K562 (cell line): Measurements from ENCODE around the gene FBLN2. TPM values are rescaled to one million over a fixed set of nuclear protein-coding genes. Genes with fewer than 3 reads are reported as not detected.
A peak's percentile ranks its signal among the peaks of the same experiment; 100 is the strongest.

Experiments used
- CEBPG ChIP-seq, 3 experiments: fragments of 200-800 bp in 1 of 3; sonication (Bioruptor generic) in 1 of 3; sonication (generic) in 1 of 3; formaldehyde crosslinking in 1 of 3; IDR thresholded peaks in 2 of 3; conservative IDR thresholded peaks in 1 of 3; 2 replicates each; pipeline versions ENCODE4 v1.6.1 to v1.8.0; 2016 to 2022; ENCODE audit warnings: missing compliant biosample characterization in 2 of 3, missing genetic modification characterization in 2 of 3, mild to moderate bottlenecking in 1 of 3, missing genetic modification reagents in 1 of 3
- CHD2 ChIP-seq: IDR thresholded peaks from 2 replicates; pipeline ENCODE4 v1.6.1; 2011; ENCODE audit warnings: low read depth, low read length
- CREB1 ChIP-seq, 2 experiments: sonication (generic) in 1 of 2; formaldehyde crosslinking in 1 of 2; IDR thresholded peaks; 2 replicates each; pipeline versions ENCODE4 v1.6.1 to v1.8.0; 2012 to 2022; ENCODE audit warnings: inconsistent platforms in 1 of 2, mild to moderate bottlenecking in 1 of 2, missing genetic modification reagents in 1 of 2, moderate library complexity in 1 of 2
- CTBP1 ChIP-seq: fragments of 450-650 bp; IDR thresholded peaks from 2 replicates; pipeline ENCODE4 v1.6.1; 2016; ENCODE audit warnings: borderline replicate concordance
- EHMT2 ChIP-seq: fragments of 450-650 bp; IDR thresholded peaks from 2 replicates; pipeline ENCODE4 v1.6.1; 2018; ENCODE audit warnings: antibody characterized with exemption
- FOXJ3 ChIP-seq: sonication (generic); formaldehyde crosslinking; IDR thresholded peaks from 2 replicates; pipeline ENCODE4 v1.4.0; 2020; ENCODE audit warnings: mild to moderate bottlenecking, missing genetic modification reagents
- HDAC8 ChIP-seq: fragments of 450-650 bp; IDR thresholded peaks from 2 replicates; pipeline ENCODE4 v1.6.1; 2016; ENCODE audit warnings: mild to moderate bottlenecking, missing genetic modification characterization, moderate library complexity, missing compliant biosample characterization
- HMBOX1 ChIP-seq: sonication (generic); IDR thresholded peaks from 2 replicates; pipeline ENCODE4 v1.6.1; 2016
- HNRNPUL1 ChIP-seq: fragments of 200-400 bp; formaldehyde crosslinking; IDR thresholded peaks from 2 replicates; pipeline ENCODE4 v1.6.1; 2017; ENCODE audit warnings: low read length
- MAFK ChIP-seq: IDR thresholded peaks from 2 replicates; pipeline ENCODE4 v1.6.1; 2011; ENCODE audit warnings: low read length, improper control_type of control experiment
- MYNN ChIP-seq, 2 experiments: sonication (generic); formaldehyde crosslinking in 1 of 2; IDR thresholded peaks; 2 replicates each; pipeline versions ENCODE4 v1.5.0 to v1.6.1; 2016 to 2020; ENCODE audit warnings: antibody characterized with exemption in 1 of 2, missing genetic modification reagents in 1 of 2
- NCOA1 ChIP-seq: fragments of 450-650 bp; IDR thresholded peaks from 2 replicates; pipeline ENCODE4 v1.6.1; 2016; ENCODE audit warnings: low read depth
- PML ChIP-seq: IDR thresholded peaks from 2 replicates; pipeline ENCODE4 v1.6.1; 2012; ENCODE audit warnings: low read length, inconsistent platforms
- SPI1 ChIP-seq: IDR thresholded peaks from 2 replicates; pipeline ENCODE4 v1.6.1; 2011; ENCODE audit warnings: low read depth, low read length, control low read depth, borderline replicate concordance
- polyA plus RNA-seq, 8 experiments: library from polyadenylated mRNA; depleted of rRNA in 4 of 8; stranded (reverse) in 5 of 8; unstranded in 3 of 8; fragments of >200 nt; fragmentation: Nextera tagmentation in 2 of 8; fragmentation: Illumina TruSeq in 1 of 8; extraction: Ambion mirVana in 2 of 8; extraction: Trizol in 1 of 8; gene quantifications; 2 replicates each; pipeline versions ENCODE4 v1.2.1 to v1.2.3, GENCODE V29; 2011 to 2014; ENCODE audit warnings: inconsistent platforms in 1 of 8, missing spikeins in 1 of 8
- total RNA-seq, 7 experiments: library from RNA; depleted of rRNA in 6 of 7; stranded (reverse); fragments of >200 nt in 6 of 7; fragmentation: Illumina TruSeq in 2 of 7; extraction: Trizol in 2 of 7; gene quantifications; 2 replicates each; pipeline versions ENCODE4 v1.2.1 to v1.2.3, GENCODE V29; 2011 to 2021; ENCODE audit warnings: low replicate concordance in 1 of 7
- TF ChIP-seq, protein P1 (sequence below), 2 experiments: fragments of 450-650 bp in 1 of 2; sonication (generic) in 1 of 2; formaldehyde crosslinking in 1 of 2; IDR thresholded peaks; 2 replicates each; pipeline versions ENCODE4 v1.7.1 to v1.9.0; 2016 to 2022; ENCODE audit warnings: inconsistent platforms in 1 of 2, mild to moderate bottlenecking in 1 of 2, missing genetic modification reagents in 1 of 2
- TF ChIP-seq, protein P2 (sequence below), 2 experiments: fragments of 450-650 bp in 1 of 2; sonication (generic) in 1 of 2; formaldehyde crosslinking in 1 of 2; IDR thresholded peaks in 1 of 2; conservative IDR thresholded peaks in 1 of 2; 2 replicates each; pipeline versions ENCODE4 v1.6.1 to v1.8.1; 2016 to 2023; ENCODE audit warnings: mild to moderate bottlenecking in 2 of 2, moderate library complexity in 2 of 2, inconsistent platforms in 1 of 2, missing genetic modification reagents in 1 of 2

Gene FBLN2
- total and polyA plus RNA-seq, 9 of the 15 experiments (the other 6 are each of a cell fraction or from before 2014, with no cell fraction given): 0.03 to 0.10 (median 0.04) TPM; not detected in 6

- TF ChIP-seq HMBOX1: peak; percentile 71; the same call in 1 of the 2 replicates
- TF ChIP-seq, protein P1, sequence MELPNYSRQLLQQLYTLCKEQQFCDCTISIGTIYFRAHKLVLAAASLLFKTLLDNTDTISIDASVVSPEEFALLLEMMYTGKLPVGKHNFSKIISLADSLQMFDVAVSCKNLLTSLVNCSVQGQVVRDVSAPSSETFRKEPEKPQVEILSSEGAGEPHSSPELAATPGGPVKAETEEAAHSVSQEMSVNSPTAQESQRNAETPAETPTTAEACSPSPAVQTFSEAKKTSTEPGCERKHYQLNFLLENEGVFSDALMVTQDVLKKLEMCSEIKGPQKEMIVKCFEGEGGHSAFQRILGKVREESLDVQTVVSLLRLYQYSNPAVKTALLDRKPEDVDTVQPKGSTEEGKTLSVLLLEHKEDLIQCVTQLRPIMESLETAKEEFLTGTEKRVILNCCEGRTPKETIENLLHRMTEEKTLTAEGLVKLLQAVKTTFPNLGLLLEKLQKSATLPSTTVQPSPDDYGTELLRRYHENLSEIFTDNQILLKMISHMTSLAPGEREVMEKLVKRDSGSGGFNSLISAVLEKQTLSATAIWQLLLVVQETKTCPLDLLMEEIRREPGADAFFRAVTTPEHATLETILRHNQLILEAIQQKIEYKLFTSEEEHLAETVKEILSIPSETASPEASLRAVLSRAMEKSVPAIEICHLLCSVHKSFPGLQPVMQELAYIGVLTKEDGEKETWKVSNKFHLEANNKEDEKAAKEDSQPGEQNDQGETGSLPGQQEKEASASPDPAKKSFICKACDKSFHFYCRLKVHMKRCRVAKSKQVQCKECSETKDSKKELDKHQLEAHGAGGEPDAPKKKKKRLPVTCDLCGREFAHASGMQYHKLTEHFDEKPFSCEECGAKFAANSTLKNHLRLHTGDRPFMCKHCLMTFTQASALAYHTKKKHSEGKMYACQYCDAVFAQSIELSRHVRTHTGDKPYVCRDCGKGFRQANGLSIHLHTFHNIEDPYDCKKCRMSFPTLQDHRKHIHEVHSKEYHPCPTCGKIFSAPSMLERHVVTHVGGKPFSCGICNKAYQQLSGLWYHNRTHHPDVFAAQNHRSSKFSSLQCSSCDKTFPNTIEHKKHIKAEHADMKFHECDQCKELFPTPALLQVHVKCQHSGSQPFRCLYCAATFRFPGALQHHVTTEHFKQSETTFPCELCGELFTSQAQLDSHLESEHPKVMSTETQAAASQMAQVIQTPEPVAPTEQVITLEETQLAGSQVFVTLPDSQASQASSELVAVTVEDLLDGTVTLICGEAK (IDR thresholded peaks at IDR 0.05): no peak
- TF ChIP-seq, protein P1 (CRISPR knock-in tag; IDR thresholded peaks at IDR 0.05): no peak
- peak; percentile 68 for TF ChIP-seq MYNN (IDR thresholded peaks at IDR 0.05)
- TF ChIP-seq MYNN (CRISPR knock-in tag; IDR thresholded peaks at IDR 0.05): no peak
- TF ChIP-seq HNRNPUL1: no peak
- no peak for TF ChIP-seq CHD2
- peak; percentile 60; the same call in 1 of the 2 replicates for TF ChIP-seq CTBP1
- TF ChIP-seq, protein P2, sequence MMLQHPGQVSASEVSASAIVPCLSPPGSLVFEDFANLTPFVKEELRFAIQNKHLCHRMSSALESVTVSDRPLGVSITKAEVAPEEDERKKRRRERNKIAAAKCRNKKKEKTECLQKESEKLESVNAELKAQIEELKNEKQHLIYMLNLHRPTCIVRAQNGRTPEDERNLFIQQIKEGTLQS (IDR thresholded peaks at IDR 0.05): peak; percentile 93
- TF ChIP-seq, protein P2 (CRISPR knock-in tag; conservative IDR thresholded peaks at IDR 0.05): no peak
- TF ChIP-seq EHMT2: no peak
- no peak for TF ChIP-seq FOXJ3
- TF ChIP-seq SPI1: peak; percentile 35; the same call in 1 of the 2 replicates
- TF ChIP-seq CEBPG (CRISPR knock-in tag; IDR thresholded peaks at IDR 0.05): peak; percentile 61; the same call in 1 of the 2 replicates
- no peak for TF ChIP-seq CEBPG (tag; conservative IDR thresholded peaks at IDR 0.05 in 1 of 2, IDR thresholded peaks at IDR 0.05 in 1 of 2)
- TF ChIP-seq HDAC8: no peak
- no peak for TF ChIP-seq PML
- TF ChIP-seq MAFK: peak; percentile 54; the same call in 1 of the 2 replicates
- TF ChIP-seq NCOA1: 0 out of 2 replicates have a peak, but pooled peaks have one; percentile 40
- TF ChIP-seq CREB1 (IDR thresholded peaks at IDR 0.05): peak; percentile 74
- TF ChIP-seq CREB1 (CRISPR knock-in tag; IDR thresholded peaks at IDR 0.05): peak; percentile 73; the same call in 1 of the 2 replicates
These were observed 26.0 kb downstream of the FBLN2 start (continued) for GRCh38 chr3:13574798-13575451.
